Pancreas (tissue), 10 donors: Measurements from ENCODE around the gene WWC1. TPM values are rescaled to one million over a fixed set of nuclear protein-coding genes. Genes with fewer than 3 reads are reported as not detected.

Source experiments
- ATAC-seq, 4 donors: fragments of 200-7000 bp; cut with Tn5 transposase; one replicate each; pipeline versions ENCODE4 v1.8.0 to v1.9.1; 2020; ENCODE audit warnings: mild to moderate bottlenecking in 4 of 4, moderate library complexity in 4 of 4
- DNase-seq, 6 donors: peaks; one replicate each; pipeline ENCODE4 v3.0.0-alpha.2; 2020
- FAIRE-seq: peaks from 2 replicates; lab custom pipeline; 2012; peaks lifted over from hg19 to GRCh38; lab: Jason Lieb, UNC
- H3K27ac ChIP-seq, 4 donors: fragments of 200-600 bp; sonication (generic); 1 replicate in 3 of 4; 2 replicates in 1 of 4; pipeline versions ENCODE4 v1.5.0 to v1.8.0; 2020
- H3K27me3 ChIP-seq, 4 donors: fragments of 200-600 bp; one replicate each; pipeline ENCODE4 v1.8.0; 2021
- H3K36me3 ChIP-seq, 3 donors: fragments of 200-600 bp; sonication (generic) in 1 of 3; one replicate each; pipeline versions ENCODE4 v1.5.0 to v1.8.0; 2020 to 2021
- H3K4me1 ChIP-seq, 3 donors: fragments of 200-600 bp; one replicate each; pipeline ENCODE4 v1.8.0; 2021
- H3K4me3 ChIP-seq, 4 donors: fragments of 200-600 bp; sonication (generic) in 2 of 4; one replicate each; pipeline versions ENCODE4 v1.5.0 to v1.8.0; 2020 to 2021
- H3K9me3 ChIP-seq, 4 donors: fragments of 200-600 bp; one replicate each; pipeline ENCODE4 v1.8.0; 2021
- CTCF ChIP-seq, 4 donors: fragments of 200-600 bp; sonication (generic) in 3 of 4; IDR thresholded peaks; one replicate each; pipeline versions ENCODE4 v1.5.0 to v1.8.0; 2021; ENCODE audit warnings: antibody characterized with exemption in 4 of 4
- WGBS, 2 donors: extraction: QIAGEN DNeasy Blood & Tissue Kit; methylation state at CpG; one replicate each; pipeline ENCODE4 v1.1.7; 2013; 5-methylcytosine and 5-hydroxymethylcytosine counted together
- intact Hi-C, 3 donors: fragments of 100-400 bp; cut with DNase I; formaldehyde crosslinking; loops; one replicate each; pipeline versions ENCODE4 v1.11.1 to v1.14.2; 2022
- polyA plus RNA-seq, 2 donors: library from polyadenylated mRNA; stranded (reverse); fragments of 200-250 nt; gene quantifications; one replicate each; pipeline ENCODE4 v1.2.3, GENCODE V29; 2013
- total RNA-seq, 6 donors: library from RNA; stranded (reverse); fragmentation: NEBNext Ultra II Directional in 4 of 6; extraction: Animal tissue kit (Norgen Biotek cat#: 25700) in 4 of 6; gene quantifications; one replicate each; pipeline versions ENCODE4 v1.2.1 to v1.2.4, GENCODE V29; 2021 to 2023
- donor health status: healthy with polysubstance abuse.
- donor health status: DM: no; HTN: no; CAD: no; lungs with moderate emphysema.
- donor health status: DM: no; HTN: no; CAD: no.
- donor health status: control.
- donor health status: control.
- donor health status: Bipolar disorder and iron deficiency.
- donor health status: DM: yes; HTN: yes; CAD: no.
- donor health status: DM: no; HTN: no; CAD: no.
- donor health status: DM: no; HTN: no; CAD: no.
- donor health status: DM: yes; HTN: yes; CAD: no.

The WWC1 gene
- total and polyA plus RNA-seq, 8 donors: 35.0 to 54.2 (median 38.7) TPM

GRCh38 chr5:168423478-168423877 lies 132.0 kb downstream of the WWC1 start:
- Histone ChIP-seq H3K36me3 (peaks cover 0 to under 1% (median 0%) of the 10 kb centered on the region in 3 donors), H3K9me3 (no peaks in the 10 kb centered on the region), H3K27me3 (no peaks in the 10 kb centered on the region), H3K4me3 (no peak overlapping the region), H3K27ac (no peak overlapping the region), H3K4me1 (no peaks in the 10 kb centered on the region)
- TF ChIP-seq CTCF (IDR thresholded peaks at IDR 0.05): no peak
- FAIRE-seq: no peak
- 81 to 83% methylated on average over 9 of the region's 9 CpGs for WGBS, 2 donors
- intact Hi-C loops: loop anchor here in 2 of 3 donors (5.0 kb wide), 2 partner anchors 151 to 156 kb away; no protein-coding TSS in a partner anchor
- ATAC-seq: peak in 1 of 4 donors; percentile 11
- DNase-seq: no peak

DNA sequence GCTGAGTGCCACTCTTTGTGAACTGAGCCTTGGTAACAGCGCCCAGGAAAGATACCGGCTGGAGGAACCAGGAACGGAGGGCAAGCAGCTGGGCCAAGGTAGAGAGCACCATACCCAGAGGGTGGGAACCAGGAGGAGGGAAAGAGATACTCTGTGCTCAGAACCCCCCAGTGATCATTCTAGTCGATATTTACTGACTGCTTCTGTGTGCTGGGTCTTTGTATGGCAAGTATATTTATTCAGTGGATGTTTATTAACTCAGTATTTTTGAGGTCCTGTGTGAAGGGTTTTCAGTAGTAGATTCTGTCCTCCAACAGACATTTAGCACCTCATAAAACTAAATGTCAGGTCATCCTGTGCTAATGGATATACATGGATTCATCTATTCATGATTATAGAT lies 132.5 kb downstream of the WWC1 start:
- H3K27ac ChIP-seq: no peak overlapping the region
- FAIRE-seq: no peak
- intact Hi-C loops: loop anchor here in 2 of 3 donors (5.0 kb wide), 2 partner anchors 152 to 157 kb away; no protein-coding TSS in a partner anchor

DNA sequence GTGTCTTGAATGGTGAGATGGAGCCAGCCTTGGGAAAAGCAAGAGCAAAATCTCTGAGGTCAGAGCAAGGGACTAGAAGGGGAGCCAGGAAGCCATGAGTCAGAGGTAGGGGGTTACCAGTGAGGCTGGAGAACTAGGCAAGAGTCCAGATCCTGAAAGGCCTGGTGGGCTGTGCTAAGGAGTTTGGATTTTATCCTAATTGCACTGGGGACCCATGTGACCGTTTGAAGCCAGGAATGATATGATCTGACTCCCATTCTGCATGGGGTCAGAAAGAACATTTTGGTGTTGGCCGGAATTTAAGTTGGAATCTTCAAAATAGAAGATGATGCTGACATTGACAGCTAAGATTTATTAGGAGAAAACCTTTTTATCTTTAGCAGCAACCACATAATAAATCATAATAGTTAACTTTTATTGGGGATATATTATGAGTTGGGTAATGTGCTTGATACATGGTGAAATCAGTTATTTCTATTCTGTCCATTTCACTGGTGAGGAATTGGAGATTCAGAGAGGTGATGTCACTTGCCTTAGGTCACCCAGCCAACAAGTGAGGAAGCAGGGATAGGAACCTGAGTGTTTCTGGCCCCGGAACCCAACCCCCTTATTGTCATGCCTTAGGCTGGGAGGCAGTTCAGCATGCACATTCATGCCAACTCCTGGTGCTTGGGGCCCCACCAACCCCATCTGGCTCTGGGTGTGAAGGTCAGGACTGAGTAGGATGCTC lies 133.3 kb downstream of the WWC1 start:
- Histone ChIP-seq H3K36me3 (peaks cover 0 to 11% (median 0%) of the 10 kb centered on the region in 3 donors), H3K27ac (no peak overlapping the region), H3K9me3 (no peaks in the 10 kb centered on the region), H3K27me3 (no peaks in the 10 kb centered on the region), H3K4me3 (no peak overlapping the region), H3K4me1 (no peaks in the 10 kb centered on the region)
- intact Hi-C loops: loop anchor here in 2 of 3 donors (5.0 kb wide), 2 partner anchors 152 to 157 kb away; no protein-coding TSS in a partner anchor
- FAIRE-seq: no peak
- no peak for DNase-seq
- WGBS, 2 donors: 72 to 76% methylated on average over 3 of the region's 3 CpGs
- no peak for TF ChIP-seq CTCF (IDR thresholded peaks at IDR 0.05)
- ATAC-seq: peak in 2 of 4 donors; percentile 44 to 49

More for the DNA sequence above, 132.5 kb downstream of the WWC1 start:
- DNase-seq (no peak), ATAC-seq (no peak)
- Histone ChIP-seq H3K4me3 (no peak overlapping the region), H3K4me1 (no peaks in the 10 kb centered on the region), H3K27me3 (no peaks in the 10 kb centered on the region), H3K36me3 (peaks cover 0 to 6% (median 0%) of the 10 kb centered on the region in 3 donors), H3K9me3 (no peaks in the 10 kb centered on the region)
- WGBS, 2 donors: 56 to 63% methylated on average over 4 of the region's 4 CpGs
- no peak for TF ChIP-seq CTCF (IDR thresholded peaks at IDR 0.05)

GRCh38 chr5:168426007-168426863 lies 134.8 kb downstream of the WWC1 start:
- Histone ChIP-seq H3K9me3 (no peaks in the 10 kb centered on the region), H3K27ac (no peak overlapping the region), H3K27me3 (no peaks in the 10 kb centered on the region), H3K4me3 (no peak overlapping the region), H3K4me1 (no peaks in the 10 kb centered on the region), H3K36me3 (peaks cover 0 to 24% (median 4%) of the 10 kb centered on the region in 3 donors)
- DNase-seq: no peak
- no peak for TF ChIP-seq CTCF (IDR thresholded peaks at IDR 0.05)
- intact Hi-C loops: no loop called here
- FAIRE-seq: no peak
- 91% methylated on average over 17 of the region's 17 CpGs for WGBS, 2 donors
- peak in 1 of 4 donors; percentile 34 for ATAC-seq
